H9 (cell line): ENCODE data around the gene MEDAG. TPM values are rescaled to one million over a fixed set of nuclear protein-coding genes. Genes with fewer than 3 reads are reported as not detected.

ENCODE experiments used
- DNase-seq: peaks from one replicate; pipeline ENCODE4 v3.0.0-alpha.2; 2017
- H2AFZ ChIP-seq: one replicate; pipeline ENCODE4 v1.6.1; 2013; ENCODE audit warnings: mild to moderate bottlenecking, low read length, control low read depth, moderate library complexity
- H2AK5ac ChIP-seq: 2 replicates; pipeline ENCODE4 v1.6.1; 2013; ENCODE audit warnings: low read length, control low read depth, mixed read lengths; ENCODE audit not compliant: insufficient read length
- H2BK120ac ChIP-seq: one replicate; pipeline ENCODE4 v1.6.1; 2013; ENCODE audit warnings: low read depth, mild to moderate bottlenecking, low read length, control low read depth, inconsistent platforms; ENCODE audit not compliant: poor library complexity, severe bottlenecking
- H2BK12ac ChIP-seq: 2 replicates; pipeline ENCODE4 v1.6.1; 2013; ENCODE audit warnings: low read length, control low read depth, mixed read lengths, low read depth; ENCODE audit not compliant: insufficient read length
- H2BK15ac ChIP-seq: 2 replicates; pipeline ENCODE4 v1.6.1; 2013; ENCODE audit warnings: low read depth, low read length, control low read depth
- H2BK20ac ChIP-seq: one replicate; pipeline ENCODE4 v1.6.1; 2013; ENCODE audit warnings: low read depth, mild to moderate bottlenecking, low read length, control low read depth, inconsistent platforms; ENCODE audit not compliant: poor library complexity, severe bottlenecking
- H2BK5ac ChIP-seq: 2 replicates; pipeline ENCODE4 v1.6.1; 2013; ENCODE audit warnings: low read length, control low read depth, mixed read lengths; ENCODE audit not compliant: insufficient read length
- H3K14ac ChIP-seq: 2 replicates; pipeline ENCODE4 v1.6.1; 2013; ENCODE audit warnings: low read length, control low read depth; ENCODE audit not compliant: insufficient read depth
- H3K18ac ChIP-seq: 2 replicates; pipeline ENCODE4 v1.6.1; 2013; ENCODE audit warnings: low read depth, mild to moderate bottlenecking, mixed read lengths, low read length, control low read depth; ENCODE audit not compliant: insufficient read length
- H3K23ac ChIP-seq: 2 replicates; pipeline ENCODE4 v1.6.1; 2013; ENCODE audit warnings: low read length, control low read depth, mixed read lengths, low read depth; ENCODE audit not compliant: insufficient read length
- H3K23me2 ChIP-seq: 2 replicates; pipeline ENCODE4 v1.6.1; 2013; ENCODE audit warnings: low read depth, mild to moderate bottlenecking, mixed read lengths, low read length, control low read depth; ENCODE audit not compliant: insufficient read length, poor library complexity, severe bottlenecking
- H3K27ac ChIP-seq: 2 replicates; pipeline ENCODE4 v1.5.1; 2013; ENCODE audit warnings: low read length, control low read depth, mixed read lengths, low read depth; ENCODE audit not compliant: insufficient read length
- H3K27me3 ChIP-seq: 2 replicates; pipeline ENCODE4 v1.6.1; 2013; ENCODE audit warnings: low read length, control low read depth, inconsistent platforms; ENCODE audit not compliant: insufficient read depth
- H3K4ac ChIP-seq: 2 replicates; pipeline ENCODE4 v1.6.1; 2013; ENCODE audit warnings: low read depth, mild to moderate bottlenecking, control low read depth, inconsistent platforms, low read length, moderate library complexity
- H3K4me1 ChIP-seq: 2 replicates; pipeline ENCODE4 v1.6.1; 2013; ENCODE audit warnings: low read length, control low read depth, inconsistent platforms; ENCODE audit not compliant: insufficient read depth
- H3K4me2 ChIP-seq: 2 replicates; pipeline ENCODE4 v1.6.1; 2013; ENCODE audit warnings: low read length, control low read depth, mixed read lengths; ENCODE audit not compliant: insufficient read length, insufficient read depth
- H3K56ac ChIP-seq: 2 replicates; pipeline ENCODE4 v1.6.1; 2013; ENCODE audit warnings: low read depth, mild to moderate bottlenecking, mixed read lengths, low read length, control low read depth; ENCODE audit not compliant: insufficient read length
- H3K79me1 ChIP-seq: 2 replicates; pipeline ENCODE4 v1.6.1; 2013; ENCODE audit warnings: low read depth, mild to moderate bottlenecking, moderate library complexity, low read length, control low read depth, inconsistent platforms; ENCODE audit not compliant: insufficient read depth, poor library complexity, severe bottlenecking
- H3K79me2 ChIP-seq: 2 replicates; pipeline ENCODE4 v1.6.1; 2013; ENCODE audit warnings: low read length, control low read depth, inconsistent platforms; ENCODE audit not compliant: insufficient read depth
- H3K9ac ChIP-seq: 2 replicates; pipeline ENCODE4 v1.6.1; 2013; ENCODE audit warnings: low read length, control low read depth, mixed read lengths; ENCODE audit not compliant: insufficient read length; ENCODE audit errors: extremely low read depth
- H3K9me3 ChIP-seq: one replicate; pipeline ENCODE4 v1.6.1; 2013; ENCODE audit warnings: low read depth, low read length, inconsistent platforms; ENCODE audit not compliant: control insufficient read depth
- H3T11ph ChIP-seq: one replicate; pipeline ENCODE4 v1.6.1; 2013; ENCODE audit warnings: mild to moderate bottlenecking, low read length, control low read depth, inconsistent platforms
- H4K20me1 ChIP-seq: one replicate; pipeline ENCODE4 v1.6.1; 2013; ENCODE audit not compliant: control insufficient read depth, insufficient read length, insufficient read depth
- H4K5ac ChIP-seq: 2 replicates; pipeline ENCODE4 v1.6.1; 2013; ENCODE audit warnings: low read depth, mild to moderate bottlenecking, mixed read lengths, low read length, control low read depth; ENCODE audit not compliant: insufficient read length
- H4K8ac ChIP-seq: replicated peaks from 2 replicates; pipeline ENCODE4 v1.6.1; 2013; ENCODE audit warnings: low read length, control low read depth, mixed read lengths, low read depth; ENCODE audit not compliant: insufficient read length
- H4K91ac ChIP-seq: 2 replicates; pipeline ENCODE4 v1.6.1; 2013; ENCODE audit warnings: low read depth, mild to moderate bottlenecking, moderate library complexity, mixed read lengths, low read length, control low read depth; ENCODE audit not compliant: insufficient read length
- H3K27ac Mint-ChIP-seq, 3 experiments: 2 replicates in 2 of 3; 3 replicates in 1 of 3; pipeline ENCODE4 v1.8.0; 2020 to 2021; ENCODE audit warnings: mixed read lengths in 3 of 3, mild to moderate bottlenecking in 1 of 3, moderate library complexity in 1 of 3
- H3K27me3 Mint-ChIP-seq: 2 replicates; pipeline ENCODE4 v1.8.0; 2021; ENCODE audit warnings: low read depth, mild to moderate bottlenecking, moderate library complexity, mixed read lengths
- H3K36me3 Mint-ChIP-seq, 3 experiments: 2 replicates in 2 of 3; 3 replicates in 1 of 3; pipeline ENCODE4 v1.8.0; 2020 to 2021; ENCODE audit warnings: low read depth in 3 of 3, mixed read lengths in 3 of 3; ENCODE audit not compliant: insufficient read depth in 1 of 3
- H3K4me1 Mint-ChIP-seq, 2 experiments: 2 replicates each; pipeline ENCODE4 v1.8.0; 2020; ENCODE audit warnings: mixed read lengths in 2 of 2
- H3K4me3 Mint-ChIP-seq, 2 experiments: 2 replicates in 1 of 2; 3 replicates in 1 of 2; pipeline ENCODE4 v1.8.0; 2020 to 2021; ENCODE audit warnings: mild to moderate bottlenecking in 2 of 2, mixed read lengths in 2 of 2, moderate library complexity in 1 of 2
- H3K9me3 Mint-ChIP-seq, 2 experiments: 2 replicates in 1 of 2; 3 replicates in 1 of 2; pipeline ENCODE4 v1.8.0; 2020; ENCODE audit warnings: mild to moderate bottlenecking in 2 of 2, mixed read lengths in 2 of 2, moderate library complexity in 1 of 2
- CTCF ChIP-seq: fragments of 200-600 bp; sonication (generic); conservative IDR thresholded peaks from 3 replicates; pipeline ENCODE4 v1.8.0; 2021; ENCODE audit warnings: antibody characterized with exemption, mild to moderate bottlenecking
- whole genome bisulfite sequencing: extraction: QIAGEN DNeasy Blood & Tissue Kit; methylation state at CpG from one replicate; pipeline ENCODE4 v1.1.7; 2013; ENCODE audit warnings: missing lambda C conversion rate, low lambda C conversion rate, mixed read lengths; ENCODE audit not compliant: insufficient read length; ENCODE audit errors: extremely low coverage; 5-methylcytosine and 5-hydroxymethylcytosine counted together
- total RNA-seq: library from RNA; stranded (reverse); gene quantifications from 2 replicates; pipeline ENCODE4 v1.2.1, GENCODE V29; 2021

MEDAG gene
- total RNA-seq, 1 experiment from 2014 or later: 0.87 TPM

- Histone ChIP-seq H3K4me2 (peak overlapping the region; percentile 54), H2AFZ (no peak overlapping the region)
Observed at GRCh38 chr13:30933354-30933670, 27.2 kb downstream of the MEDAG start.

More at GRCh38 chr13:30933354-30933670, 27.2 kb downstream of the MEDAG start:
- Histone ChIP-seq H3K56ac (no peak overlapping the region), H3K4me1 (peaks cover 2% of the 10 kb centered on the region; the same call in 1 of the 2 replicates), H3K18ac (no peak overlapping the region), H3K9ac (no peak overlapping the region), H3K79me2 (no peaks in the 10 kb centered on the region), H2BK5ac (no peak overlapping the region), H3T11ph (no peak overlapping the region), H4K5ac (no peak overlapping the region), H3K23ac (no peak overlapping the region), H3K27me3 (no peaks in the 10 kb centered on the region; the same call in 1 of the 2 replicates), H2BK12ac (no peak overlapping the region), H2BK20ac (no peak overlapping the region), H3K79me1 (no peaks in the 10 kb centered on the region), H4K20me1 (no peaks in the 10 kb centered on the region), H4K91ac (no peak overlapping the region), H3K4ac (no peak overlapping the region), H3K23me2 (peaks cover 8% of the 10 kb centered on the region), H2BK120ac (no peak overlapping the region), H2AK5ac (no peak overlapping the region), H3K9me3 (no peaks in the 10 kb centered on the region), H3K27ac (no peak overlapping the region), H4K8ac (no peak overlapping the region), H3K14ac (no peak overlapping the region), H2BK15ac (no peak overlapping the region)
- Mint-ChIP-seq H3K4me1 (peaks cover 14 to 16% of the 10 kb centered on the region in 2 experiments), H3K27ac (no peak overlapping the region), H3K9me3 (peaks cover 3 to 9% of the 10 kb centered on the region in 2 experiments; a peak in 3 of 5 replicates), H3K27me3 (peaks cover 35% of the 10 kb centered on the region), H3K36me3 (no peaks in the 10 kb centered on the region), H3K4me3 (peak overlapping the region in 1 of 2 experiments; percentile 63; a peak in 1 of 5 replicates)
- no CpG with 5 or more reads among the region's 3 CpGs for WGBS
- no peak for TF ChIP-seq CTCF
- DNase-seq: no peak
